Endothelial cell of umbilical vein (primary cell): ENCODE data around the gene XXYLT1. TPM values are rescaled to one million over a fixed set of nuclear protein-coding genes. Genes with fewer than 3 reads are reported as not detected.

Source experiments
- BruUV-seq: library from RNA; stranded (reverse); fragments of 400-500 nt; replicated peaks from 2 replicates; lab custom pipeline; 2021; lab: Mats Ljungman, UMichigan
- CTCF ChIA-PET: fragments of 300-600, 350-600 bp; sonication (Branson Sonifier 250); formaldehyde crosslinking; loops from one replicate; lab custom pipeline; 2021; ENCODE audit warnings: antibody characterized with exemption, inconsistent platforms; lab: Charles Lee
- POLR2A ChIA-PET: fragments of 300-600, 350-600 bp; sonication (Branson Sonifier 250); formaldehyde crosslinking; loops from one replicate; lab custom pipeline; 2021; ENCODE audit warnings: antibody characterized with exemption, inconsistent platforms; lab: Charles Lee
- DNase-seq: peaks from one replicate; pipeline ENCODE4 v3.0.0-alpha.2; 2011; ENCODE audit warnings: low read depth, low spot score
- FAIRE-seq: peaks from 2 replicates; lab custom pipeline; 2011; peaks lifted over from hg19 to GRCh38; lab: Jason Lieb, UNC
- H2AFZ ChIP-seq: 2 replicates; pipeline ENCODE4 v1.6.0; 2012; ENCODE audit warnings: low read depth, low read length, control low read depth, inconsistent platforms
- H3K27ac ChIP-seq: 2 replicates; pipeline ENCODE4 v1.5.1; 2011; ENCODE audit warnings: low read depth, mild to moderate bottlenecking, control low read depth, low read length, moderate library complexity; ENCODE audit not compliant: insufficient read depth
- H3K27me3 ChIP-seq, 2 experiments: 2 replicates each; pipeline versions ENCODE4 v1.6.0 to v1.6.1; 2011; ENCODE audit warnings: low read length in 2 of 2, mixed read lengths in 1 of 2; ENCODE audit not compliant: control insufficient read depth in 2 of 2, insufficient read depth in 2 of 2
- H3K36me3 ChIP-seq, 2 experiments: 2 replicates in 1 of 2; 3 replicates in 1 of 2; pipeline ENCODE4 v1.5.1; 2011; ENCODE audit warnings: low read length in 2 of 2, mild to moderate bottlenecking in 1 of 2, moderate library complexity in 1 of 2; ENCODE audit not compliant: control insufficient read depth in 2 of 2, insufficient read depth in 2 of 2; ENCODE audit errors: extremely low read depth in 1 of 2
- H3K4me1 ChIP-seq: 3 replicates; pipeline ENCODE4 v1.5.1; 2011; ENCODE audit warnings: mild to moderate bottlenecking, low read length; ENCODE audit not compliant: control insufficient read depth, insufficient read depth; ENCODE audit errors: extremely low read depth
- H3K4me2 ChIP-seq: 2 replicates; pipeline ENCODE4 v1.6.1; 2011; ENCODE audit warnings: low read length, control low read depth, mixed read lengths; ENCODE audit not compliant: insufficient read depth
- H3K4me3 ChIP-seq, 3 experiments: fragments of 200-600 bp in 1 of 3; sonication (generic), shearing (Covaris generic) in 1 of 3; replicated peaks in 1 of 3; 2 replicates each; pipeline ENCODE4 v1.5.1; 2011 to 2016; ENCODE audit warnings: control low read depth in 3 of 3, low read length in 3 of 3, mild to moderate bottlenecking in 2 of 3, inconsistent platforms in 1 of 3, low read depth in 1 of 3, moderate library complexity in 1 of 3; ENCODE audit not compliant: insufficient read depth in 1 of 3
- H3K79me2 ChIP-seq: 2 replicates; pipeline ENCODE4 v1.6.0; 2012; ENCODE audit warnings: low read length, inconsistent platforms; ENCODE audit not compliant: control insufficient read depth, insufficient read depth
- H3K9ac ChIP-seq: replicated peaks from 2 replicates; pipeline ENCODE3; 2011; ENCODE audit warnings: low read length, control low read depth; ENCODE audit not compliant: insufficient read depth; ENCODE audit errors: extremely low read depth
- H3K9me1 ChIP-seq: replicated peaks from 3 replicates; pipeline ENCODE4 v1.6.0; 2011; ENCODE audit warnings: mild to moderate bottlenecking, low read length; ENCODE audit not compliant: control insufficient read depth, insufficient read depth; ENCODE audit errors: extremely low read depth
- H3K9me3 ChIP-seq: replicated peaks from 2 replicates; pipeline ENCODE4 v1.5.1; 2012; ENCODE audit warnings: low read length, inconsistent platforms; ENCODE audit not compliant: control insufficient read depth, insufficient read depth
- H4K20me1 ChIP-seq: replicated peaks from 2 replicates; pipeline ENCODE3; 2011; ENCODE audit warnings: mild to moderate bottlenecking, low read length; ENCODE audit not compliant: control insufficient read depth, insufficient read depth; ENCODE audit errors: extremely low read depth
- EZH2 ChIP-seq: IDR thresholded peaks from 2 replicates; pipeline ENCODE4 v1.6.1; 2012; ENCODE audit warnings: borderline replicate concordance, low read depth, mild to moderate bottlenecking, moderate library complexity, low read length, inconsistent platforms; ENCODE audit not compliant: severe bottlenecking
- FOS ChIP-seq: IDR thresholded peaks from 2 replicates; pipeline ENCODE4 v1.6.1; 2011; ENCODE audit warnings: mild to moderate bottlenecking, low read length, moderate library complexity, borderline replicate concordance; ENCODE audit not compliant: insufficient read depth
- GATA2 ChIP-seq: IDR thresholded peaks from 2 replicates; pipeline ENCODE4 v1.7.0; 2011; ENCODE audit warnings: low read depth, mild to moderate bottlenecking, moderate library complexity, mixed read lengths, low read length; ENCODE audit not compliant: insufficient read length, insufficient read depth
- JUN ChIP-seq: IDR thresholded peaks from 2 replicates; pipeline ENCODE4 v1.6.1; 2011; ENCODE audit warnings: borderline replicate concordance, low read depth; ENCODE audit not compliant: insufficient read length, insufficient read depth
- MYC ChIP-seq: IDR thresholded peaks from one replicate; pipeline ENCODE4 v1.6.1; 2011; ENCODE audit warnings: mild to moderate bottlenecking, low read depth, low read length
- POLR2A ChIP-seq: IDR thresholded peaks from 2 replicates; pipeline ENCODE4 v1.6.1; 2012; ENCODE audit warnings: low read depth, mild to moderate bottlenecking, control low read depth, low read length
- POLR2AphosphoS5 ChIP-seq: IDR thresholded peaks from 2 replicates; pipeline ENCODE4 v1.6.1; 2012; ENCODE audit warnings: low read depth, mild to moderate bottlenecking, control low read depth, low read length, moderate library complexity; ENCODE audit not compliant: insufficient read depth
- dilution Hi-C: fragments of 300-500 bp; cut with MboI; formaldehyde crosslinking; loops from one replicate; pipeline ENCODE4 v1.15.0; 2019; ENCODE audit warnings: low sequenced_read_pairs; ENCODE audit not compliant: extremely low pct_ligation_motif_present
- intact Hi-C: fragments of 100-400 bp; cut with micrococcal nuclease; formaldehyde crosslinking; loops from one replicate; pipeline ENCODE4 v1.10.0; 2022
- polyA plus RNA-seq, 4 experiments: library from polyadenylated mRNA; depleted of rRNA in 3 of 4; stranded (reverse) in 3 of 4; unstranded in 1 of 4; fragments of >200 nt; gene quantifications; 2 replicates each; pipeline versions ENCODE4 v1.2.1 to v1.2.3, GENCODE V29; 2011 to 2012; ENCODE audit warnings: missing spikeins in 1 of 4
- total RNA-seq: library from RNA; stranded (reverse); gene quantifications from 2 replicates; pipeline ENCODE4 v1.2.3, GENCODE V29; 2021
- TF ChIP-seq, protein P1 (sequence below), 2 donors: IDR thresholded peaks; 1 replicate in 1 of 2; 2 replicates in 1 of 2; pipeline ENCODE4 v1.5.1; 2011; ENCODE audit warnings: low read length in 2 of 2, mild to moderate bottlenecking in 2 of 2, moderate library complexity in 2 of 2, control low read depth in 1 of 2, inconsistent platforms in 1 of 2, low read depth in 1 of 2; ENCODE audit not compliant: insufficient read depth in 1 of 2; ENCODE audit errors: extremely low read depth in 1 of 2
- TF ChIP-seq, protein P2 (sequence below): IDR thresholded peaks from 2 replicates; pipeline ENCODE4 v1.6.1; 2011; ENCODE audit not compliant: insufficient read depth, insufficient read length

XXYLT1 gene
- total and polyA plus RNA-seq, 2 donors (not counting 3 experiments of a cell fraction or from before 2014, with no cell fraction given), result 54.4 to 78.1 TPM

DNA sequence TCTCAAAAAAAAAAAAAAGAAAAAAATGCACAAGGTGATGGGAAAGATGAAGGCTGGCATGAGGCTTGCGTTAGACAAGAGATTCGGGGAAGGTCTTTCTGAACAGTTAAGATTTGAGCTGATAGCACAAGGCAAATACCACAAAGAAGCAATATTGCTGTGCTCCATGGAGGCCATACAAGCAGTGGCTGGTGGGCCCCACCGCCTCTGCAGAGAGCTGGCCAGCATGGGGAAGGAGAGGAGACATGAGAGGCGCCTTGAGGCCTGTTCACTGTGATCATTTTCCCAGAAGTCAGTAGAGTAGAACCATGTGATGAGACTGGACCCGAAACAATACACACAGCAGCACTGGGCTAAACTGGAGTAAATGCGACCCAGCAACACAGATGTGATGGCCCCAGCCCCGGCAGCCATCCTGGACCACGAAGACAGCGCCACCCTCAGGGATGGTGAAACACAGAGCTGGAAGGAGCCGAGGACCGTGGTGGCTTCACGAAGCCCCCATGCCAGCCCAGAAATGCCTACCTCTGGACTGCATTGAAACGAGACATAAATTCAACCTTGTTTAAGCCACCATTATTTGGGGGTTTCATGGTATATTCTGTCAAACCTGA, 5.5 kb downstream of the XXYLT1 start:
- Histone ChIP-seq H2AFZ (no peak overlapping the region), H3K79me2 (peaks cover 69% of the 10 kb centered on the region), H3K4me1 (peaks cover 51% of the 10 kb centered on the region), H3K9me1 (no peaks in the 10 kb centered on the region), H4K20me1 (no peaks in the 10 kb centered on the region), H3K27ac (no peak overlapping the region), H3K9me3 (no peaks in the 10 kb centered on the region), H3K9ac (no peak overlapping the region), H3K36me3 (peaks cover 0 to 8% of the 10 kb centered on the region in 2 experiments), H3K4me2 (no peak overlapping the region), H3K27me3 (no peaks in the 10 kb centered on the region), H3K4me3 (no peak overlapping the region)
- dilution Hi-C loops (no loop called here), intact Hi-C loops (no loop called here)
- DNase-seq (no peak), FAIRE-seq (no peak)
- ChIA-PET CTCF (interaction anchor here (4.3 kb wide), 1 partner anchor 582 kb away, joined by 17 read pairs; no protein-coding TSS in a partner anchor), POLR2A (interaction anchor here (1.2 kb wide), 1 partner anchor 115 kb away, joined by 6 read pairs; no protein-coding TSS in a partner anchor)
- BruUV-seq, result no TSS peak
- no peak for TF ChIP-seq GATA2
- no peak for TF ChIP-seq FOS
- TF ChIP-seq MYC, result no peak
- TF ChIP-seq EZH2, result no peak
- TF ChIP-seq POLR2A, result no peak
- TF ChIP-seq JUN, result no peak
- TF ChIP-seq POLR2AphosphoS5, result no peak
- TF ChIP-seq, protein P1, sequence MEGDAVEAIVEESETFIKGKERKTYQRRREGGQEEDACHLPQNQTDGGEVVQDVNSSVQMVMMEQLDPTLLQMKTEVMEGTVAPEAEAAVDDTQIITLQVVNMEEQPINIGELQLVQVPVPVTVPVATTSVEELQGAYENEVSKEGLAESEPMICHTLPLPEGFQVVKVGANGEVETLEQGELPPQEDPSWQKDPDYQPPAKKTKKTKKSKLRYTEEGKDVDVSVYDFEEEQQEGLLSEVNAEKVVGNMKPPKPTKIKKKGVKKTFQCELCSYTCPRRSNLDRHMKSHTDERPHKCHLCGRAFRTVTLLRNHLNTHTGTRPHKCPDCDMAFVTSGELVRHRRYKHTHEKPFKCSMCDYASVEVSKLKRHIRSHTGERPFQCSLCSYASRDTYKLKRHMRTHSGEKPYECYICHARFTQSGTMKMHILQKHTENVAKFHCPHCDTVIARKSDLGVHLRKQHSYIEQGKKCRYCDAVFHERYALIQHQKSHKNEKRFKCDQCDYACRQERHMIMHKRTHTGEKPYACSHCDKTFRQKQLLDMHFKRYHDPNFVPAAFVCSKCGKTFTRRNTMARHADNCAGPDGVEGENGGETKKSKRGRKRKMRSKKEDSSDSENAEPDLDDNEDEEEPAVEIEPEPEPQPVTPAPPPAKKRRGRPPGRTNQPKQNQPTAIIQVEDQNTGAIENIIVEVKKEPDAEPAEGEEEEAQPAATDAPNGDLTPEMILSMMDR (IDR thresholded peaks at IDR 0.05; ENCODE audit: extremely low read depth in 1 of 2, insufficient read depth in 1 of 2, low read depth in 1 of 2, low read length in 2 of 2), result no peak
- TF ChIP-seq, protein P2, sequence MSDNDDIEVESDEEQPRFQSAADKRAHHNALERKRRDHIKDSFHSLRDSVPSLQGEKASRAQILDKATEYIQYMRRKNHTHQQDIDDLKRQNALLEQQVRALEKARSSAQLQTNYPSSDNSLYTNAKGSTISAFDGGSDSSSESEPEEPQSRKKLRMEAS, result no peak
